Adrenal gland (tissue), 12 donors: ENCODE results near the gene PRRT4. TPM values are rescaled to one million over a fixed set of nuclear protein-coding genes. Genes with fewer than 3 reads are reported as not detected.

Source experiments
- DNase-seq, 7 donors: peaks; one replicate each; pipeline ENCODE4 v3.0.0-alpha.2; 2019 to 2020
- H3K27ac ChIP-seq, 5 donors: fragments of 200-600 bp; sonication (generic) in 4 of 5; 1 replicate in 3 of 5; 2 replicates in 2 of 5; pipeline versions ENCODE4 v1.5.1 to v1.8.0; 2016 to 2020; ENCODE audit warnings: mild to moderate bottlenecking in 1 of 5
- H3K27me3 ChIP-seq: fragments of 200-600 bp; 2 replicates; pipeline ENCODE4 v1.8.0; 2021
- H3K36me3 ChIP-seq, 2 donors: fragments of 200-600 bp; replicated peaks in 1 of 2; 1 replicate in 1 of 2; 2 replicates in 1 of 2; pipeline versions ENCODE4 v1.5.1 to v1.8.0; 2018 to 2022
- H3K4me1 ChIP-seq, 2 donors: fragments of 200-600 bp; replicated peaks in 1 of 2; 1 replicate in 1 of 2; 2 replicates in 1 of 2; pipeline versions ENCODE4 v1.5.1 to v1.8.0; 2018 to 2021
- H3K4me3 ChIP-seq, 4 donors: fragments of 200-600 bp; sonication (generic) in 3 of 4; one replicate each; pipeline ENCODE4 v1.5.1; 2016 to 2018
- H3K9me3 ChIP-seq, 3 donors: fragments of 200-600 bp; sonication (generic) in 1 of 3; replicated peaks in 1 of 3; 1 replicate in 2 of 3; 2 replicates in 1 of 3; pipeline versions ENCODE4 v1.5.1 to v1.8.0; 2016 to 2021
- CTCF ChIP-seq, 6 experiments: fragments of 450-650 bp in 4 of 6; fragments of 200-600 bp in 2 of 6; sonication (generic) in 1 of 6; IDR thresholded peaks; 1 replicate in 5 of 6; 2 replicates in 1 of 6; pipeline versions ENCODE4 v1.5.1 to v1.8.0; 2016 to 2021; ENCODE audit warnings: antibody characterized with exemption in 6 of 6, mild to moderate bottlenecking in 2 of 6, moderate library complexity in 1 of 6
- POLR2A ChIP-seq, 2 donors: fragments of 450-650 bp; IDR thresholded peaks; one replicate each; pipeline ENCODE4 v1.6.1; 2017; ENCODE audit warnings: antibody characterized with exemption in 2 of 2, mild to moderate bottlenecking in 2 of 2, moderate library complexity in 1 of 2
- WGBS, 4 donors: extraction: QIAGEN DNeasy Blood & Tissue Kit in 2 of 4; methylation state at CpG; one replicate each; pipeline versions ENCODE4 v1.1.5 to v1.1.7; 2013 to 2017; 5-methylcytosine and 5-hydroxymethylcytosine counted together
- intact Hi-C, 2 donors: fragments of 100-400 bp; cut with DNase I; formaldehyde crosslinking; loops; one replicate each; pipeline versions ENCODE4 v1.14.1 to v1.15.0; 2022 to 2023
- polyA plus RNA-seq, 3 donors: library from polyadenylated mRNA; stranded (reverse); fragments of 200-250 nt in 2 of 3; fragments of 350-450 nt in 1 of 3; fragmentation: Illumina TruSeq in 1 of 3; extraction: RNeasy Lipid Tissue Mini Kit (QIAGEN cat#74804) in 1 of 3; gene quantifications; one replicate each; pipeline ENCODE4 v1.2.3, GENCODE V29; 2013 to 2014
- total RNA-seq, 9 donors: library from RNA; depleted of rRNA in 4 of 9; stranded (reverse); fragments of >200 nt in 4 of 9; fragments of 120-200 nt in 1 of 9; fragmentation: NEBNext Ultra II Directional in 1 of 9; extraction: Animal tissue kit (Norgen Biotek cat#: 25700) in 1 of 9; gene quantifications; one replicate each; pipeline versions ENCODE4 v1.1.0 to v1.2.4, GENCODE V29; 2013 to 2023
- donor health status: healthy with polysubstance abuse.
- donor health status: Bipolar disorder and iron deficiency.
- donor health status: DM: yes; HTN: yes; CAD: no.
- donor health status: DM: no; HTN: no; CAD: no.
- donor health status: DM: no; HTN: no; CAD: no.
- donor health status: DM: yes; HTN: yes; CAD: no.

PRRT4 gene
- total and polyA plus RNA-seq, 12 donors, result 0.23 to 7.7 (median 1.1) TPM; not detected in 1

DNA sequence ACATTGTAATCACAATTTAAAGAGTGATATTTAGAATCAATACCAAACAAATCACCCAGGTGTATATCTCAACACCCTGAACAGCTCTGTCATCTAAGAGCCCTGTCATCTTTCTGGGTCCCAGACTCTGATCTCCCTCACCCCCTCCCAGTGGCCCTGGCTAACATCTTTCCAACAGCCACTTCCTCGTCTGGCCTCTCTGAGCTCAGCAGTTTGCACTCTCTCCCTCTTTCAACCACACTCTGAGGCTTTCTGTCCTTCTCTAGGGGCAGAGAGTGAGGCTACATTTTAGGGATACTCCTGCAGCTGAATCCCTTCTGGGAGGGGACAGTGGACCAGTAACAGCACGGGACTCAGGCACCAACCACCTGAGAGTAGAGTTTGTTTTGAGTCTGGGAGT is 17.1 kb upstream of the PRRT4 start:
- H3K36me3 ChIP-seq, result no peaks in the 10 kb centered on the region
- TF ChIP-seq POLR2A (IDR thresholded peaks at IDR 0.05), result no peak
- H3K4me1 ChIP-seq, result peaks cover 0 to 3% of the 10 kb centered on the region in 2 donors
- H3K4me3 ChIP-seq, result no peak overlapping the region
- 43 to 51% (median 44%) methylated on average over 2 of the region's 2 CpGs for WGBS, 4 donors
- no peak overlapping the region for H3K27ac ChIP-seq
- no peaks in the 10 kb centered on the region for H3K9me3 ChIP-seq
- DNase-seq, result no peak
- no peaks in the 10 kb centered on the region for H3K27me3 ChIP-seq
- intact Hi-C loops, result no loop called here

- Histone ChIP-seq H3K4me3 (no peak overlapping the region), H3K9me3 (no peaks in the 10 kb centered on the region), H3K27me3 (no peaks in the 10 kb centered on the region), H3K4me1 (no peaks in the 10 kb centered on the region), H3K27ac (no peak overlapping the region), H3K36me3 (no peaks in the 10 kb centered on the region)
- intact Hi-C loops, result no loop called here
- 89 to 94% (median 91%) methylated on average over 3 of the region's 3 CpGs for WGBS, 4 donors
- no peak for DNase-seq
- TF ChIP-seq POLR2A (IDR thresholded peaks at IDR 0.05) (no peak), CTCF (IDR thresholded peaks at IDR 0.05) (no peak)
Observed at GRCh38 chr7:128376077-128376476, 14.6 kb upstream of the PRRT4 start.

- TF ChIP-seq POLR2A (IDR thresholded peaks at IDR 0.05) (no peak), CTCF (IDR thresholded peaks at IDR 0.05) (no peak)
- Histone ChIP-seq H3K27ac (no peak overlapping the region), H3K36me3 (no peaks in the 10 kb centered on the region), H3K4me1 (no peaks in the 10 kb centered on the region), H3K4me3 (no peak overlapping the region), H3K9me3 (no peaks in the 10 kb centered on the region), H3K27me3 (no peaks in the 10 kb centered on the region)
- intact Hi-C loops, result no loop called here
- DNase-seq, result no peak
- WGBS, 4 donors, result 48 to 62% (median 58%) methylated on average over 1 of the region's 1 CpG
Observed at GRCh38 chr7:128374041-128374440, 12.6 kb upstream of the PRRT4 start.

DNA sequence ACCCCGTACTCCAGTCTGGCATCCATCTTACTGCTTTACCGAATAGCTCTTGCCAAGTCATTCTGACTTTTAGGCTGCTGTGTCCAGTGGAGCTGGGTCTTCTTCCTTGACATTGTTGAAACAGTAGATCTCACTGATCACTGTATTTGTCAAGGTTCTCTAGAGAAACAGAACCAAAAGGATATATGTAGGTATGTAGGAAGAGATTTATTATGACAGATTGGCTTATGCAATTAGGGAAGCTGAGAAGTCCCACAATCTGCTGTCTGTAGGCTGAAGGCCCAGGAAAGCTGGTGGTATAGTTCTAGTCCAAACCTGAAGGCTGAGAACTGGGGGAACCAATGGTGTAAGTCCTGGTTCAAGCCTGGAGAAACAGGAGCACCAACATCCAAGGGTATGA is 12.1 kb upstream of the PRRT4 start:
- no peaks in the 10 kb centered on the region for H3K9me3 ChIP-seq
- H3K4me1 ChIP-seq, result no peaks in the 10 kb centered on the region
- TF ChIP-seq CTCF (IDR thresholded peaks at IDR 0.05), result no peak
- no peak for TF ChIP-seq POLR2A (IDR thresholded peaks at IDR 0.05)
- H3K27me3 ChIP-seq, result no peaks in the 10 kb centered on the region
- no peak overlapping the region for H3K27ac ChIP-seq
- 75 to 86% (median 81%) methylated on average over 2 of the region's 2 CpGs for WGBS, 4 donors
- no peaks in the 10 kb centered on the region for H3K36me3 ChIP-seq
- DNase-seq, result no peak
- intact Hi-C loops, result no loop called here
- no peak overlapping the region for H3K4me3 ChIP-seq

DNA sequence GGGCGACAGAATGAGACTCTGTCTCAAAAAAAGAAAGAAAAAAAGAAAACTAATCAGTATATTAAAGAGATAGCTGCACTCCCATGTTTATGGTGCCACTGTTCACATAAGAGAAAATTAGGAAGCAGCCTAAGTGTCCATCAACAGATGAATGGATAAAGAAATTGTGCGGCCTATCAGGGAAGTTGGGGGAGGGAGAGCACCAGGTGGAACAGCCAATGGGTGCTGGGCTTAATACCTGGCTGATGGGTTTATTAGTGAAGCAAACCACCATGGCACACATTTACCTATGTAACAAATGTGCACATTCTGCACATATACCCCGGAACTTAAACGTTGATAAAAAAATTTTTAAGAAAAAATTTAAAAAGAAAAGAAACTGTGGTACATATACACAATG is 9.0 kb upstream of the PRRT4 start:
- TF ChIP-seq POLR2A (IDR thresholded peaks at IDR 0.05) (no peak), CTCF (IDR thresholded peaks at IDR 0.05) (no peak)
- WGBS, 4 donors, result 86 to 89% (median 87%) methylated on average over 4 of the region's 4 CpGs
- no peaks in the 10 kb centered on the region for H3K27me3 ChIP-seq

More for the DNA sequence above, 9.0 kb upstream of the PRRT4 start:
- Histone ChIP-seq H3K9me3 (no peaks in the 10 kb centered on the region), H3K36me3 (no peaks in the 10 kb centered on the region), H3K4me1 (no peaks in the 10 kb centered on the region), H3K27ac (no peak overlapping the region), H3K4me3 (no peak overlapping the region)
- intact Hi-C loops, result no loop called here
- no peak for DNase-seq
